MM.1S (cell line): Measurements from ENCODE around the gene SDCCAG8.

Experiments used
- EZH2 ChIP-seq: fragments of 300-600 bp; sonication (generic); optimal IDR thresholded peaks from 2 replicates; pipeline ENCODE3; 2017; ENCODE audit warnings: low read depth, mild to moderate bottlenecking, antibody characterized with exemption, low read length, mixed read lengths
- TF ChIP-seq, protein P1 (sequence below): fragments of 300-600 bp; sonication (generic); IDR thresholded peaks from 2 replicates; pipeline ENCODE4 v1.5.1; 2016; ENCODE audit warnings: antibody characterized with exemption, low read length, mixed read lengths

DNA sequence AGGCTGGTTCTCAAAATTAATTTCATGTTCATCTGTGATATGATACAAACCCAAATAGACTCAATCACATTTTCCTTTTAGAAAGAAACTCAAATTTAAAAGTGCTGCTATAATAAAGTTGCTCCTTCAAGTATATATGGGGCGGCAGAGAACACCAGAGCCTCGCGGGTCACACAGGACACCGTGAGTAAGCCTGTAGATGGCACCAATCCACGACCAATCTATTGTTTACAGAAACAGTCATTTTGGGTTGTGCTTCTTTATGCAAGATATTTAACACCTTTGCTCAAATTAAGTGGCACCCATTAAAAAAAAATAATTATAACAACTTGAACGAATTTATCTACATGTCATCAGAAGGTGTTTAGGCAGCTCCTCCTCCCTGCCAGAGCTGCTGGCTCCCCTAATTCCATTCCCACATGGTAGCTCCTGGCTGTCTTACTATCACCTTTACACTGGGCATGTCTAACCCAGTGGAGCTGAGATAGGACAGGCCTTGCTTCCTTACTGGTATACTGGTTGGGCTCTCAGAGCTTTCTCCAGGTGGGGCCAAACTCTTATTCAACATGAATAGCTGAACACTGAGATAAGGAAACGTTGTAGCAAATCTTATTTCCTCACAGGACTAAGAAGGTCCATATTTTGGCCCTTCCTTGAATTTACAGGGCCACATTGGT lies 287.0 kb downstream of the SDCCAG8 start:
- TF ChIP-seq, protein P1, sequence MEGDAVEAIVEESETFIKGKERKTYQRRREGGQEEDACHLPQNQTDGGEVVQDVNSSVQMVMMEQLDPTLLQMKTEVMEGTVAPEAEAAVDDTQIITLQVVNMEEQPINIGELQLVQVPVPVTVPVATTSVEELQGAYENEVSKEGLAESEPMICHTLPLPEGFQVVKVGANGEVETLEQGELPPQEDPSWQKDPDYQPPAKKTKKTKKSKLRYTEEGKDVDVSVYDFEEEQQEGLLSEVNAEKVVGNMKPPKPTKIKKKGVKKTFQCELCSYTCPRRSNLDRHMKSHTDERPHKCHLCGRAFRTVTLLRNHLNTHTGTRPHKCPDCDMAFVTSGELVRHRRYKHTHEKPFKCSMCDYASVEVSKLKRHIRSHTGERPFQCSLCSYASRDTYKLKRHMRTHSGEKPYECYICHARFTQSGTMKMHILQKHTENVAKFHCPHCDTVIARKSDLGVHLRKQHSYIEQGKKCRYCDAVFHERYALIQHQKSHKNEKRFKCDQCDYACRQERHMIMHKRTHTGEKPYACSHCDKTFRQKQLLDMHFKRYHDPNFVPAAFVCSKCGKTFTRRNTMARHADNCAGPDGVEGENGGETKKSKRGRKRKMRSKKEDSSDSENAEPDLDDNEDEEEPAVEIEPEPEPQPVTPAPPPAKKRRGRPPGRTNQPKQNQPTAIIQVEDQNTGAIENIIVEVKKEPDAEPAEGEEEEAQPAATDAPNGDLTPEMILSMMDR = no peak
- TF ChIP-seq EZH2 = no peak
